Measurements from ENCODE around the gene ZFAND6.
"Not testable (repeated sequence)": the region's sequence is repeated elsewhere in the genome, so short reads cannot be mapped to it uniquely, and the experiment has no call there.

ZFAND6 gene

GRCh38 chr15:80058851-80059785 is at the start of gene ZFAND6:
Gene ZFAND6 (plus strand): TSS chr15:80059676. CDS start chr15:80120345, 60,669 bp downstream.
- peak; percentile 90 for DNase-seq

GRCh38 chr15:80010131-80010673 is 49.3 kb upstream of the ZFAND6 start:
- DNase-seq = no peak

- DNase-seq = not testable (repeated sequence)
Measured at GRCh38 chr15:80011041-80011523, 48.4 kb upstream of the ZFAND6 start.

GRCh38 chr15:80011596-80011995 is 47.9 kb upstream of the ZFAND6 start:
- no peak for DNase-seq

GRCh38 chr15:80012060-80012726 is 47.3 kb upstream of the ZFAND6 start:
- DNase-seq = no peak

GRCh38 chr15:80014186-80014585 is 45.3 kb upstream of the ZFAND6 start:
- not testable (repeated sequence) for DNase-seq

GRCh38 chr15:80015156-80015555 is 44.3 kb upstream of the ZFAND6 start:
- DNase-seq = no peak

GRCh38 chr15:80016506-80016905 is 43.0 kb upstream of the ZFAND6 start:
- DNase-seq = not testable (repeated sequence)

GRCh38 chr15:80017139-80017538 is 42.3 kb upstream of the ZFAND6 start:
- DNase-seq = not testable (repeated sequence)

- DNase-seq = no peak
Measured at GRCh38 chr15:80019168-80019745, 40.2 kb upstream of the ZFAND6 start.

- DNase-seq = not testable (repeated sequence)
Measured at GRCh38 chr15:80020149-80020548, 39.3 kb upstream of the ZFAND6 start.

- no peak for DNase-seq
Measured at GRCh38 chr15:80020731-80021130, 38.7 kb upstream of the ZFAND6 start.

- DNase-seq = no peak
Measured at GRCh38 chr15:80026310-80026709, 33.2 kb upstream of the ZFAND6 start.

- no peak for DNase-seq
Measured at GRCh38 chr15:80026754-80027153, 32.7 kb upstream of the ZFAND6 start.

- DNase-seq = no peak
Measured at GRCh38 chr15:80028937-80029336, 30.5 kb upstream of the ZFAND6 start.

GRCh38 chr15:80031841-80032240 is 27.6 kb upstream of the ZFAND6 start:
- DNase-seq = no peak

- no peak for DNase-seq
Measured at GRCh38 chr15:80034629-80035028, 24.8 kb upstream of the ZFAND6 start.

GRCh38 chr15:80036071-80036470 is 23.4 kb upstream of the ZFAND6 start:
- DNase-seq = no peak

- no peak for DNase-seq
Measured at GRCh38 chr15:80041494-80042253, 17.8 kb upstream of the ZFAND6 start.

GRCh38 chr15:80042568-80042967 is 16.9 kb upstream of the ZFAND6 start:
- DNase-seq = no peak

- DNase-seq = not testable (repeated sequence)
Measured at GRCh38 chr15:80045219-80045618, 14.3 kb upstream of the ZFAND6 start.

- no peak for DNase-seq
Measured at GRCh38 chr15:80049046-80049445, 10.4 kb upstream of the ZFAND6 start.
